ENCODE measurements around the gene AOPEP.

DNA sequence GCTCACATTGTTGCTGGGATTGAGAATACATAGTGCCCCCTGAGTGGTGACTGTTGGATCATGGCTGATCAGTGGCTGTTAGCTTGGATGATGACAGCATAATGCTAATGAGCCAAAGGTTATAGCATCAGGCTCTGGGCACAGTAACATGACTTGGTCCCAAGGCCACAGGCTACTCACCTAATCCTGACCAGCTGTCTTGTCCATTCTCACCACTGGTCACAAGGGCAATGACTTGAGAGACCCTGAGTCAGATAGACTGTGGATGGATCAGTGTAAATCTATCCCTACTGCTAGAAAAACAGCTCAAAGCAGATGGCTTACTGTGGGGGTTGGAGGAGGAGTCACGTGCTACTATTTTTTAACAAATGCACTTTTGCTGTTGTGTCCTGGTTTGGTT lies 74.7 kb downstream of the AOPEP start:
- no peak for TF ChIP-seq POLR2A (IDR thresholded peaks at IDR 0.05)
- TF ChIP-seq, protein P1, sequence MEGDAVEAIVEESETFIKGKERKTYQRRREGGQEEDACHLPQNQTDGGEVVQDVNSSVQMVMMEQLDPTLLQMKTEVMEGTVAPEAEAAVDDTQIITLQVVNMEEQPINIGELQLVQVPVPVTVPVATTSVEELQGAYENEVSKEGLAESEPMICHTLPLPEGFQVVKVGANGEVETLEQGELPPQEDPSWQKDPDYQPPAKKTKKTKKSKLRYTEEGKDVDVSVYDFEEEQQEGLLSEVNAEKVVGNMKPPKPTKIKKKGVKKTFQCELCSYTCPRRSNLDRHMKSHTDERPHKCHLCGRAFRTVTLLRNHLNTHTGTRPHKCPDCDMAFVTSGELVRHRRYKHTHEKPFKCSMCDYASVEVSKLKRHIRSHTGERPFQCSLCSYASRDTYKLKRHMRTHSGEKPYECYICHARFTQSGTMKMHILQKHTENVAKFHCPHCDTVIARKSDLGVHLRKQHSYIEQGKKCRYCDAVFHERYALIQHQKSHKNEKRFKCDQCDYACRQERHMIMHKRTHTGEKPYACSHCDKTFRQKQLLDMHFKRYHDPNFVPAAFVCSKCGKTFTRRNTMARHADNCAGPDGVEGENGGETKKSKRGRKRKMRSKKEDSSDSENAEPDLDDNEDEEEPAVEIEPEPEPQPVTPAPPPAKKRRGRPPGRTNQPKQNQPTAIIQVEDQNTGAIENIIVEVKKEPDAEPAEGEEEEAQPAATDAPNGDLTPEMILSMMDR (IDR thresholded peaks at IDR 0.05): no peak
